ENCODE measurements around the gene ATP11B.

ATP11B gene

DNA sequence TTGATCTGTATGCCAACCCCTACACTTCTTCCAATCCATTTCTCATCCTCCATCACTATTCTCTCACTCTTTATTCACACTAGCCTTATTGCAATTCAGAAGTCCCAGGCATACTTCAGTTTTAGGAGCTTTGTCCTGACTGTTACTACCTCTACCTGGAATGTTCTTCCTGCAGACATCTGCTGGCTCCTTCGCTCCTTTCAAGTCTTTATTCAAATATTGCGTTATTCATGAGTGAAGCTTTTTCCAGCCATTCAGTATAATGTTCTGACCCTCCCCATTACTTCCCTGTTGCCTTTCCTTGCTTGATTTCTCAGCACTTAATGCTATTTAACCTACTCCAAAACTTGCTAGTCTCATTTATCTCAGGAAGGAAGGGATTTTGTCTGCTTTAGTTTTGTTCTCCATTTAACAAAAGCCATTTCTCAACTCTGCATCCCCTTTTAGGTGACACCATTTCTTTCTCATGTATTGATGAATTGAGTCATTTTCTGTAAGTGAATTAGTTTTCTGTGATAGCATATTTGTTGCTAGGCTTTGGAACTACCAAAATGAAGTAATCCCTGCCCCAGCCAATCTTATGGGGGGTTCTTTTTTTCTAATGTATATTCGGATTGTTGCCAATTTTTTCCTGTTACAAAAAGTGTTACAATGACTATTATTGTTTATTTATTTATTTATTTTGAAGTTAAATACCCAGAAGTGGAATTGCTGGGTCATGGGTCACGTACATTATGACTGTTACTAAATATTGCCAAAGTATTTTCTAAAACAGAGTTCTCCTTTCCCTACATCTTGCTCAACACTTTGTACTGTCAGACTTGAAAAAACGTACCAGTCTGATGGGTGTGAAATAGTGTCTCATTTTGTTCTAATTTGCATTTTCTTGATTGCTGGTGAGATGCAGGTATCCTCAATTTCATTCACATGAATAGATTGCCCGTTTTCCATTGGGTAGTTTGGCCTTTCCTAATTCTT, 9.4 kb downstream of the ATP11B start:
- Histone ChIP-seq H3F3A (ENCODE audit: insufficient read depth) (no peaks in the 10 kb centered on the region; the same call in 1 of the 2 replicates), H3K9me3 (ENCODE audit: insufficient read depth, low read length) (no peaks in the 10 kb centered on the region), H4K20me1 (ENCODE audit: low read depth, low read length) (peaks cover 33% of the 10 kb centered on the region; the same call in 1 of the 2 replicates), H3K36me3 (ENCODE audit: low read length) (no peaks in the 10 kb centered on the region), H3K4me2 (ENCODE audit: low read depth, low read length, poor library complexity, severe bottlenecking) (no peak overlapping the region), H2AFZ (ENCODE audit: low read depth, low read length, severe bottlenecking) (no peak overlapping the region), H3K9ac (ENCODE audit: low read length) (no peak overlapping the region), H3K79me2 (ENCODE audit: insufficient read depth, low read length) (peaks cover 99% of the 10 kb centered on the region), H3K4me3 (ENCODE audit: insufficient read depth, low read length, poor library complexity, severe bottlenecking) (no peak overlapping the region), H3K27me3 (ENCODE audit: low read length) (no peaks in the 10 kb centered on the region), H3K9me2 (replicated peaks; ENCODE audit: insufficient read depth, low read length) (no peaks in the 10 kb centered on the region), H3K27ac (ENCODE audit: low read depth, low read length) (no peak overlapping the region)
- TF ChIP-seq, protein P1, sequence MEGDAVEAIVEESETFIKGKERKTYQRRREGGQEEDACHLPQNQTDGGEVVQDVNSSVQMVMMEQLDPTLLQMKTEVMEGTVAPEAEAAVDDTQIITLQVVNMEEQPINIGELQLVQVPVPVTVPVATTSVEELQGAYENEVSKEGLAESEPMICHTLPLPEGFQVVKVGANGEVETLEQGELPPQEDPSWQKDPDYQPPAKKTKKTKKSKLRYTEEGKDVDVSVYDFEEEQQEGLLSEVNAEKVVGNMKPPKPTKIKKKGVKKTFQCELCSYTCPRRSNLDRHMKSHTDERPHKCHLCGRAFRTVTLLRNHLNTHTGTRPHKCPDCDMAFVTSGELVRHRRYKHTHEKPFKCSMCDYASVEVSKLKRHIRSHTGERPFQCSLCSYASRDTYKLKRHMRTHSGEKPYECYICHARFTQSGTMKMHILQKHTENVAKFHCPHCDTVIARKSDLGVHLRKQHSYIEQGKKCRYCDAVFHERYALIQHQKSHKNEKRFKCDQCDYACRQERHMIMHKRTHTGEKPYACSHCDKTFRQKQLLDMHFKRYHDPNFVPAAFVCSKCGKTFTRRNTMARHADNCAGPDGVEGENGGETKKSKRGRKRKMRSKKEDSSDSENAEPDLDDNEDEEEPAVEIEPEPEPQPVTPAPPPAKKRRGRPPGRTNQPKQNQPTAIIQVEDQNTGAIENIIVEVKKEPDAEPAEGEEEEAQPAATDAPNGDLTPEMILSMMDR (IDR thresholded peaks at IDR 0.05; ENCODE audit: insufficient read depth, low read length, poor library complexity, severe bottlenecking), result no peak
- TF ChIP-seq EZH2phosphoT487 (conservative IDR thresholded peaks at IDR 0.05; ENCODE audit: low read length), result no peak

DNA sequence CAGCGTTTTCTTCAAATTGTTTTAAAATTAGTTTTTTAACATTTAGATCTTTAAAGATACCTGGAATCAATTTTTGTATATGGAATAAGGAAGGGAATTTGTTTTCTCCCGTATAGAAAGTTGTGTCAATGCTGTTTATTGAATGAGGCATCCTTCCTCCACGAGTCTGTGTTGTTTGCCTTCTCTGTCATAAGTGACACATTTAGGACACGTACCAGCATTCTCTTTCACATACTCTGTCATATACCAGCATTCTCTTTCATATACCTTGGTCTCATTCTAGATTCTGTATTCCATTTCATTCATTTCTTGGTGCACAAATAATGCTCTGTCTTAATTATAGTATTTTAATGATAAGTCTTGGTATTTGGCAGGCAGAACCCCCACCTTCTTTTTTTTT, 10.3 kb downstream of the ATP11B start:
- TF ChIP-seq, protein P1 (IDR thresholded peaks at IDR 0.05; ENCODE audit: insufficient read depth, low read length, poor library complexity, severe bottlenecking), result no peak
- no peak for TF ChIP-seq EZH2phosphoT487 (conservative IDR thresholded peaks at IDR 0.05; ENCODE audit: low read length)
- Histone ChIP-seq H3K9ac (ENCODE audit: low read length) (no peak overlapping the region), H3K79me2 (ENCODE audit: insufficient read depth, low read length) (peaks cover 99% of the 10 kb centered on the region), H3K36me3 (ENCODE audit: low read length) (no peaks in the 10 kb centered on the region), H3K9me2 (replicated peaks; ENCODE audit: insufficient read depth, low read length) (no peaks in the 10 kb centered on the region), H3K27me3 (ENCODE audit: low read length) (no peaks in the 10 kb centered on the region), H3K4me2 (ENCODE audit: low read depth, low read length, poor library complexity, severe bottlenecking) (no peak overlapping the region), H3K9me3 (ENCODE audit: insufficient read depth, low read length) (no peaks in the 10 kb centered on the region), H2AFZ (ENCODE audit: low read depth, low read length, severe bottlenecking) (no peak overlapping the region), H4K20me1 (ENCODE audit: low read depth, low read length) (peaks cover 42% of the 10 kb centered on the region), H3K27ac (ENCODE audit: low read depth, low read length) (no peak overlapping the region), H3K4me3 (ENCODE audit: insufficient read depth, low read length, poor library complexity, severe bottlenecking) (no peak overlapping the region), H3F3A (ENCODE audit: insufficient read depth) (no peaks in the 10 kb centered on the region; the same call in 1 of the 2 replicates)

DNA sequence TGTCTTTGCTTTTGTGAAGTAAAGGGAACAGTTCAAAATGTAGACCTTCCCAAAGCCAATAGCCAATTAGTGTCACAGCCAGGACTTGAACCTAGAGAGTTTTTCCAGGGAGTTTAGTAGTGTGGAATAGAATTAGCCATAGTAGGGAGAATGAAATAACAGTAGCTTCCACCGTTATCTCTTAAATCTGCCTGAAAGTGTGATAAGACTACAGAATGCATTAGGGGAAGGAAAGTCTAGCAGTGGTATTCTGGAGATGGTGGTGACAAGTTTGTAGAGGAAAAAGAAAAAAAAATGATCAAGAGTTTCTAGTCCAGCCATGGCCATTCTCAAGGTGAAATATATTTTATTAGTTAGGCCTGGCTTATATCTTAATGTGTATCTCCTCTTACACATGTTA, 13.8 kb downstream of the ATP11B start:
- TF ChIP-seq, protein P1 (IDR thresholded peaks at IDR 0.05; ENCODE audit: insufficient read depth, low read length, poor library complexity, severe bottlenecking), result no peak
- TF ChIP-seq EZH2phosphoT487 (conservative IDR thresholded peaks at IDR 0.05; ENCODE audit: low read length), result no peak
- Histone ChIP-seq H3K4me3 (ENCODE audit: insufficient read depth, low read length, poor library complexity, severe bottlenecking) (no peak overlapping the region), H3F3A (ENCODE audit: insufficient read depth) (no peaks in the 10 kb centered on the region), H3K4me2 (ENCODE audit: low read depth, low read length, poor library complexity, severe bottlenecking) (no peak overlapping the region), H3K9me3 (ENCODE audit: insufficient read depth, low read length) (no peaks in the 10 kb centered on the region), H3K9ac (ENCODE audit: low read length) (no peak overlapping the region), H3K9me2 (replicated peaks; ENCODE audit: insufficient read depth, low read length) (no peaks in the 10 kb centered on the region), H2AFZ (ENCODE audit: low read depth, low read length, severe bottlenecking) (no peak overlapping the region), H3K27me3 (ENCODE audit: low read length) (no peaks in the 10 kb centered on the region), H3K79me2 (ENCODE audit: insufficient read depth, low read length) (peaks cover 97% of the 10 kb centered on the region), H4K20me1 (ENCODE audit: low read depth, low read length) (peaks cover 52% of the 10 kb centered on the region), H3K36me3 (ENCODE audit: low read length) (0 out of 2 replicates have a peak, but pooled peaks cover 2% of the 10 kb centered on the region), H3K27ac (ENCODE audit: low read depth, low read length) (no peak overlapping the region)
